ENCODE results near the gene STARD13. TPM values are rescaled to one million over a fixed set of nuclear protein-coding genes. Genes with fewer than 3 reads are reported as not detected.

Gene STARD13
- total RNA-seq, 4 donors from 2014 or later: 52.0 to 114 (median 89.2) TPM

GRCh38 chr13:33078263-33078662 lies 207.3 kb downstream of the STARD13 start:
- Histone ChIP-seq H3K27me3 (no peaks in the 10 kb centered on the region), H3K36me3 (no peaks in the 10 kb centered on the region), H3K9me3 (no peaks in the 10 kb centered on the region), H3K4me1 (no peaks in the 10 kb centered on the region), H3K27ac (no peak overlapping the region), H3K4me3 (replicated peaks in 1 of 3) (no peak overlapping the region)
- 82 to 83% methylated on average over 3 of the region's 3 CpGs for whole genome bisulfite sequencing, 2 donors
- no peak for TF ChIP-seq POLR2A (IDR thresholded peaks at IDR 0.05)
- TF ChIP-seq, protein P1, sequence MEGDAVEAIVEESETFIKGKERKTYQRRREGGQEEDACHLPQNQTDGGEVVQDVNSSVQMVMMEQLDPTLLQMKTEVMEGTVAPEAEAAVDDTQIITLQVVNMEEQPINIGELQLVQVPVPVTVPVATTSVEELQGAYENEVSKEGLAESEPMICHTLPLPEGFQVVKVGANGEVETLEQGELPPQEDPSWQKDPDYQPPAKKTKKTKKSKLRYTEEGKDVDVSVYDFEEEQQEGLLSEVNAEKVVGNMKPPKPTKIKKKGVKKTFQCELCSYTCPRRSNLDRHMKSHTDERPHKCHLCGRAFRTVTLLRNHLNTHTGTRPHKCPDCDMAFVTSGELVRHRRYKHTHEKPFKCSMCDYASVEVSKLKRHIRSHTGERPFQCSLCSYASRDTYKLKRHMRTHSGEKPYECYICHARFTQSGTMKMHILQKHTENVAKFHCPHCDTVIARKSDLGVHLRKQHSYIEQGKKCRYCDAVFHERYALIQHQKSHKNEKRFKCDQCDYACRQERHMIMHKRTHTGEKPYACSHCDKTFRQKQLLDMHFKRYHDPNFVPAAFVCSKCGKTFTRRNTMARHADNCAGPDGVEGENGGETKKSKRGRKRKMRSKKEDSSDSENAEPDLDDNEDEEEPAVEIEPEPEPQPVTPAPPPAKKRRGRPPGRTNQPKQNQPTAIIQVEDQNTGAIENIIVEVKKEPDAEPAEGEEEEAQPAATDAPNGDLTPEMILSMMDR (IDR thresholded peaks at IDR 0.05): no peak
- intact Hi-C loops (cut with DNase I): no loop called here
- no peak for DNase-seq

DNA sequence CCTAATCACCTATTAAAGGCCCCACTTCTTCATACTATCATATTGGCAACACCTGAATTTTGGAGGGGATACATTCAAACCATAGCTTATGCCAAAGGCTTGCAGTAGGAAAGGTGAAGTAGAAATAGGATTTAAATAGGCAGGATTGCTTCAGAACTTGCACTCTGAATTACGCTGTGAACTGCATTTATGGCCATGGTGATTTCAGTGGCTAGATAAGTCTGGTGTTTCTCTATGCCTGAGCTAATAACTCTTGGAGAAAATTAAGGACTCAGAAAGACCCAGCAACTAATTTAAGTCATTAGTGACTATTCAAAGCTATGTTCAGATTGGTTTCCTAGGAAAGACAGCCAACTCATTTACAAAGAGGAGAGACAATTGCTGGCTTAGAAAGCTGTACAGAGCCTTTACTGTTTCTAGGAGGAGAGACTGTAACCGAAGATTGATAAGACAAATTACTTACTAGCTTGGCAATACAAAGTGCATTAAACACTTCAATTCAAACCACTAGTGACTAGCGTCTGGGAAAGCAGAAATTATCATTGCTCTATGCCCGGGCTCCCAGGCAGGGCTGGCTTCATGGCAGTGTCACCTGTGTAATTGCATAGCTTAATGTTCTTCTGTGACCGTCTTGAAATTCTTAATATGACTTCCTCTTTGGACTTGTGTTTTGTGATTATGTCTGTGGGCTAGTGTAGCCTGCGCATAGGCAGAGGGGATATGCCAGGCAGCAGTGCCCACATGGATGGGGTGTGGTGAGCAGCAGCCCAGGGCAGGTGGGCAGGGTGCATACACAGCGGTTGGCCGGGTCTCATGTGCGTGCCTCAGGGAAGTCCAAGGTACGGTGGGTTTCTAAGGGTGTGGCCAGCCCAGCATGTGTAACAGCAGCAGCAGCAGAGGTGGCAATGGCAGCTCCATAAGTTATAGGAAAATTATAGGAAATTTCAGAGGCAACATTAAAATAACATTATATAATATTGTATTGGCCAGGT lies 209.3 kb downstream of the STARD13 start:
- no peaks in the 10 kb centered on the region for H3K4me1 ChIP-seq
- no peaks in the 10 kb centered on the region for H3K36me3 ChIP-seq
- DNase-seq: no peak
- intact Hi-C loops (cut with DNase I): no loop called here
- H3K27ac ChIP-seq: no peak overlapping the region
- no peaks in the 10 kb centered on the region for H3K27me3 ChIP-seq
- H3K4me3 ChIP-seq (replicated peaks in 1 of 3): no peak overlapping the region
- TF ChIP-seq, protein P1 (IDR thresholded peaks at IDR 0.05): no peak
- no peak for TF ChIP-seq POLR2A (IDR thresholded peaks at IDR 0.05)
- WGBS, 2 donors: 92% methylated on average over 10 of the region's 10 CpGs
- H3K9me3 ChIP-seq: no peaks in the 10 kb centered on the region

DNA sequence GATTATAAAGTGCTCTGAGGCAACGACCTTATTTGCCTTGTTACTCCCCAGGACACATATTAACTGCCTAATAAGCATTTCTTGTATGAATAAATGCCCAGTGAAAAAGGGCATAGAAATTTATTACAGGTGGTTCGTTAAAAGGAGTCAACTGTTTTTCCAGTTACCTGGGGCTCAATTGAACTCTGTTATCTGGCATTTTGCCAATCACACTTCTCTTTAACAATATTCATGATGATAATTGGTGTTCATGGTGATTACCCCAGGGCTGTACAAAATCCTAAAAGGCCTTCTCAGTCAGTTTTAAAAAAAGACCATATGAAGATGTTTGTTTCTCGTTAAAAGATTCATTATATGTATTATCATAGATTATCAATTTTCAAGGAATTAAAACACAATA lies 212.2 kb downstream of the STARD13 start:
- Histone ChIP-seq H3K4me3 (replicated peaks in 1 of 3) (no peak overlapping the region), H3K27ac (no peak overlapping the region), H3K27me3 (no peaks in the 10 kb centered on the region), H3K36me3 (no peaks in the 10 kb centered on the region), H3K9me3 (no peaks in the 10 kb centered on the region), H3K4me1 (no peaks in the 10 kb centered on the region)
- TF ChIP-seq, protein P1 (IDR thresholded peaks at IDR 0.05): no peak
- no peak for TF ChIP-seq POLR2A (IDR thresholded peaks at IDR 0.05)
- intact Hi-C loops (cut with DNase I): no loop called here
- WGBS, 2 donors: 86 to 88% methylated on average over 3 of the region's 3 CpGs
- no peak for DNase-seq

- no peaks in the 10 kb centered on the region for H3K4me1 ChIP-seq
- intact Hi-C loops (cut with DNase I): no loop called here
- H3K27me3 ChIP-seq: no peaks in the 10 kb centered on the region
- no peak overlapping the region for H3K4me3 ChIP-seq (replicated peaks in 1 of 3)
- no peak for TF ChIP-seq POLR2A (IDR thresholded peaks at IDR 0.05)
- TF ChIP-seq, protein P1 (IDR thresholded peaks at IDR 0.05): no peak
- H3K27ac ChIP-seq: no peak overlapping the region
- H3K36me3 ChIP-seq: no peaks in the 10 kb centered on the region
- H3K9me3 ChIP-seq: no peaks in the 10 kb centered on the region
- WGBS, 2 donors: 94 to 96% methylated on average over 1 of the region's 1 CpG
- DNase-seq: no peak
Observed at GRCh38 chr13:33072759-33073158, 212.8 kb downstream of the STARD13 start.

GRCh38 chr13:33072282-33072681 lies 213.3 kb downstream of the STARD13 start:
- Histone ChIP-seq H3K27me3 (no peaks in the 10 kb centered on the region), H3K36me3 (no peaks in the 10 kb centered on the region), H3K9me3 (no peaks in the 10 kb centered on the region), H3K4me3 (replicated peaks in 1 of 3) (no peak overlapping the region), H3K27ac (no peak overlapping the region), H3K4me1 (no peaks in the 10 kb centered on the region)
- no peak for TF ChIP-seq POLR2A (IDR thresholded peaks at IDR 0.05)
- TF ChIP-seq, protein P1 (IDR thresholded peaks at IDR 0.05): no peak
- intact Hi-C loops (cut with DNase I): no loop called here
- 95 to 97% methylated on average over 2 of the region's 2 CpGs for WGBS, 2 donors
- DNase-seq: no peak
